Myocyte (in vitro differentiated cells): ENCODE data around the gene HNMT. TPM values are rescaled to one million over a fixed set of nuclear protein-coding genes. Genes with fewer than 3 reads are reported as not detected.
A peak's percentile ranks its signal among the peaks of the same experiment; 100 is the strongest.

Experiments used
- DNase-seq: peaks from one replicate; pipeline ENCODE4 v3.0.0-alpha.2; 2012; ENCODE audit warnings: low read depth
- total RNA-seq: library from RNA; depleted of rRNA; stranded (reverse); fragments of >200 nt; gene quantifications from 2 replicates; pipeline ENCODE4 v1.2.3, GENCODE V29; 2014

Gene HNMT
- total RNA-seq, 1 donor from 2014 or later = 43.8 TPM

DNA sequence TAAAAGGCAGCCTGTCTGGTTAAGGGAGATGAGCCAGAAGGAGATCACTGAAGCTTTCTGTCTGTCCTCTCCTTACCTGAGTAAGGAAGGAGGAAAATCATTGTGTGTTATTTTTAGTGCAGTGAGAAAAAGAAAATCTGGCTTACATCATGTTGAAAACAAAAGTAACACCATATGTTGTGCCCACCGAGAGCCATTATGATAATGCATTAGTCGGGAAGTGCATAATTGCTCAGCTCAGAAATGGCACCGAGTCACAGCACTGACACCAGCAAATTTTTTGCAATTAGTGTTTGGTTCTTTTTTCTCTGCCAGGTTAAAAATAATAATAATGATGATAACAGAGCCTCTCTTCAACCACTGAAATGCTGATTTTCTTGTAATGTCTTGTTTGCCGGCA lies 46.6 kb downstream of the HNMT start:
- no peak for DNase-seq

DNA sequence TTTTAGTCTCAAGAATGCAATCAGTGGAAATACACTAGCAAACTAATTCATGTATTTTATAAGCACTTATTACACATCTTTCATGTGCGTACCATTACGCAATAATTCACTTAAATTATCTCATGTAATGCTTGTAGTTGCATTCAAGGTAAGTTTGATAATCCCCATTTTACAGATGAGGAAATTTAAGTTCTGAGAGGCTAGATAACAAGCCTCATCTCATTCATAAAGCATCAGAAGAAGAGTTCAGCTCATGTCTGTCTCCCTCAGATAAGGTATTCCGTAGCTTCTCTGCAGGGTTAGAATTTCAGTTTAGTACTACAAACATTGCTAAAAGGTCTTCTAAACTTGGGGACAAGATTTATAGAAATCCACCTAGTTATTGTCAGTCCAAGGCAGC lies 47.8 kb downstream of the HNMT start:
- no peak for DNase-seq

DNA sequence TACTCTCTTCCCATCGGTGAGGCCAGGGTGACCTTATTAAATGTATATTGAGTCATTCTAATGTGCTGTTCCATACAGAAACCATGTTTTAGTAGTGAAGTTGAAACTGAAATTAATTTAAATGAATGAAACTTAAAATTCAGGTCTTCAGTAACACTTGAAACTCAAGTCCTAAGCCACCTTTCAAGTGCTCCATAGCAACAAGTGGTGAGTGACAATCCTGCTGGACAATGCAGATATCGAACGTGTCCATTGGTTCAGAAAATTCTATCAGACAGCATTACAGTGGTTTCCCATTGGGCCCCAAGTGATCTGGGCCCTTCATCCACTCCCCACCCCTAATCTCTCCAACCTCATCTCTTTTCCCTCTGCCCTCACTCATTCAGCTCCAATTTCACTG lies 48.7 kb downstream of the HNMT start:
- DNase-seq = no peak

DNA sequence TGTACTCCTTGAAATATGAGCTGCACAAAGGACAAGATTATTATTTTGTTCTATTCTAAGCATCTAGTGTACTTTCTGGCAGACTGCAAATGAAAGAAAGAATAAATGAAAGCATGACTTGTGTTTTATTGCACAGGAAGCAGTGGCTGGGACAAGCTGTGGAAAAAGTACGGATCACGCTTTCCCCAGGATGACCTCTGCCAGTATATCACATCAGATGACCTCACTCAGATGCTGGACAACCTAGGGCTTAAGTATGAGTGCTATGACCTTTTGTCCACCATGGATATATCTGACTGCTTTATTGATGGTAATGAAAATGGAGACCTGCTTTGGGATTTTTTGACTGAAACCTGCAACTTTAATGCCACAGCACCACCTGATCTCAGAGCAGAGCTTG lies 49.4 kb downstream of the HNMT start:
- no peak for DNase-seq

DNA sequence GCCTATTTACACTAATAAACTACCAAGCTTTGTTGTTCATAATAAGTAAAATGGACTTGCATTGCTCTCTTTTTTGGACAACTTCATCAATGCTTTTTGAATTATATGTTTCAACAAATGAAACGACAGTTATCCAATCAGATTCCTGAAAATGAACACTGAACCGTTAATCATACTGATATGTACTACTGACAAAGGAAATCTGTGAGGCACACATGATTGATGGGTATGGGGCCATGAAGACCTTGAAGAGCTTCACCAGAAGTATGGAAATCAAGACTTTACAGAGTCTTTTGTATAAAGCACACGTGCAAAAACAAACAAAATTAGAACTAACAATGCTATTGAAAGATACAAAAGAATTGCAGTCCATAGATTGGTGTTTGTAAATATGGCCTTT lies 51.2 kb downstream of the HNMT start:
- DNase-seq = no peak

DNA sequence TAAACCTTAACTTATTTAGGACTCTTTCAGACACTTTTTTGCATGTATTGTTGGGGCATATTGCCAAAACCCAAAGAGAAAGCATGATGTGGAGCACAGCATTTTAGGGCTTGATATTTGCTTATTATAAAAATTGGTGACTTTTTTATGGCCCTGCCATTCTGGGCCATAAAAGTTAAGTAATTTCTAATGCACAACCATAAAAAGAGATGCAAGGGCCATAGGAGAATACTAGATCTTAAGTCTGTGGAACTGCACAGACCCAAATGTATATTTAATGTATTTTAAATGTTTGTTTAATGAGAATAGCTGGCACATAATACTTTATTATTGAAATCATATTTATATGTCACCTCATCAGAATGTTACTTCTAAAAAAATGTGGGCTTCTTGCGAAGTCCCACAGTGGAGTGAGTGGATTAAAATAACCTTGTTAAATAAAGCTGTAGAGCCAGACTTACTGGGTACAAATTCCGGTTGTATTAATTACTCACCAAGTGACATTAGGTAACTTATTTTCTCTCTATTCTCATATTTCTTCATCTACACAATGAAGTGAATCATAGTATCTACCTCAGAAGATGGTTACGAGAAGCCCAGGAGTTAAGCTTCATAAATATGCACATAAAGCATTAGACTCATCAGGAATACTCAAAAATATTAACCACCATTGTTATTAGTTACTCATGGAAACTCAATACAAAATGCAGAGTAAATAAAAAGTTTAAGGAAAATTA lies 52.2 kb downstream of the HNMT start:
- DNase-seq = no peak

DNA sequence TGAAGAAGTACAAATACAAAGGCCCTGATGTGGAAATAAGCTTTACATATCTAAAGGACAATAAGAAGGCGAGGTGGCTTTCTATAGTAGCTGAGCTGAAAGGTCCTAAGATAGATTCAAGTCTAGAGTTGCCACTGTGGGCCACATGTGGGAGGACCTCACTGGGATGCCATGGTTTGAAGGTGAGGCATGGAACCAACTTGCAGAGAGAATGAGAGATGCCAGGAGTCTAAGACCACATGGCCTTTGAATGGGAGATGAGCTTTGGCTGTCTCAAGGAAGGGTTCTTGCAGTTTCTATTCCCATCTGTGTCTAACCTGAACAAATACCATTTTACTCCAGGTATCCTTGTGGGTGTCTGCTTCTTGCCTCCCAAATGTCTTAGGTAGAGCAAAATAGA lies 53.6 kb downstream of the HNMT start:
- no peak for DNase-seq

DNA sequence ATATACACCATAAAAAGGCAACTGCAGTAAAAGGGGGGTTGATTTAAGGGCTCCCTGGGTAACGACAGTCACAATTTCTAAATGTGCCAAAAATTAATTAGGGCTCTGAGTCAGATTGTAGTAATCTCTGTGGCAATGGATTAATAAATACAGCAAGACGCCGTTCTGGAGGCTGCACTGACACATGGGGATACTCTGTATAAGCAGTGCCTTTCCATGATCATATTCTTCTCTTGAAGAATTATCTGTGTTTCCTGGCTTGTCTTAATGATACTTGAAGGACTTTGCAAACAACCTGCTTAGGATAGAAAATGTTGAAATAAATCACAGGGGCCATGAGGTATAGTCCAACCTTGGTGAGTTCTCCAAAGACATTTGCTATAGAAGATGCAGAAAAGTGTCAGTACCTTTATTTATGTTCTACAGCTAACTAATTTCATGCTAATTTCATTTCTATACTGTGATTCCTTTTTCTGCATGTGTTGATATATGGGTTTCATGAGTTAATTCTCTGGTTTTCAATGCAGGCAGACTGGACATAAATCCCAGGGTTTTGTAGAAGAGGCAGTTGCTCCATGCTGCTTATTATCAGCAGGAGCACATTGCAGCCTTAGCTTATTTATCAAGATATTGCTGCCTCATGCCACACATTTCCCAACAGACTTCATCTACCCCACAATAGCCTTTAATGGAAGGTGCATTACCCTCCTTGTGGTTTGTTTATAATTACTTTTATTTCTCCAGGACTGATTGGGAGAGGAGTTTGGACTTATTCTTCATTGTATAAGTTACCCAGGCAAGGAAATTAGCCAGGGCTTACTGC lies 54.8 kb downstream of the HNMT start:
- no peak for DNase-seq

DNA sequence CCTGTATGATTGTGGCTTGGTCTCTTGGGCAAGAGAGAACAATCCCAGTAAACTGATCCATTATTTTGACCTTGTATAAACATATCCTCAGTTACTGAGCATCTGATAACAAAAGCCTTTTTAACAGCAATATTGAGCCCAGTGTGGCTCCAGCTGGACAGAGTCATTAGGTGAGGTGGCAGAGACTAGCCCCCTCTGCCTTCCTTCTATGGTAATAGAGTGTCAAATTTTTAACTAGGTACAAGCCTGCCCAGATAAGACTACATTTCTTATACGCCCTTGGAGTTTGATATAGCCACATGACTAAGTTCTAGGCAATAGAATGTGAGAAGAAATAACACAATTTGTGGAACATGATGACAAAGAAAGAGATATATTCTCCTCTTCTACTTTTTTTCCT lies 56.2 kb downstream of the HNMT start:
- DNase-seq = no peak

DNA sequence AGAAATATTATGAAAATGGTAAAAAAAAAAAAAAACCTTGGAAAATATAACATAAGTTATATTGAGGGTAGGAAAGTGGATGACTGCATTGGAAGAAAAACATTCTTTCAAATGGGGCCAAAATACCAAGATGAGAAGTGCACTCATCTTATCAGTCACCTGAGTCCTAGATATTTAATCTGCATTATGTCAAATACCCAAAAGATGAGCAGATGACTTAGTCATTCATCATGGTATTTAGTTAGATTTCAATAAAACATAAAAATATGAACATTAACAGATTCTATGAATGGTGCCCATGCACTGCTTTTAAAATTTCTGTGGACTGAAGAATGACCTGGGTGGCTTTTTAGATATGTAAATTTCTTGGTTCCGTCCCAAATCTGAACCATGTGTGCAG lies 56.9 kb downstream of the HNMT start:
- DNase-seq = no peak

DNA sequence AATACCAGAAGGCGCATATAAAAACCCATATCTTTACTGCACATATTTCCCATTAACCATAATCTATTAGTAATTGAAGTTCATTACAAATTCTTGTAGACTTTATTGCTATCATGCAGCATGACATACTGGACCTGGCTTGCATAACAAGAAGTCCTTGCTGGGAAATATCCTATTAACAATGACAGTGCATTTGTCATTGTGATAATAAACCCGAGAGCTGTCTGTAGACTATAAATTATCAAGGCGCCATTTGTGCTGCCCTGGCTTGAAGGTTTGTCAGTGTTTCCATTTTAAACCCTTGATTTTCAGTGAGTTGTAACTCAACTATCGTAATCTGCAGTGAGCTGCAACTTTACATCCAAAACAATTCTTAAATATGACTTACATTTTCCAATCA lies 59.0 kb downstream of the HNMT start:
- DNase-seq = no peak

DNA sequence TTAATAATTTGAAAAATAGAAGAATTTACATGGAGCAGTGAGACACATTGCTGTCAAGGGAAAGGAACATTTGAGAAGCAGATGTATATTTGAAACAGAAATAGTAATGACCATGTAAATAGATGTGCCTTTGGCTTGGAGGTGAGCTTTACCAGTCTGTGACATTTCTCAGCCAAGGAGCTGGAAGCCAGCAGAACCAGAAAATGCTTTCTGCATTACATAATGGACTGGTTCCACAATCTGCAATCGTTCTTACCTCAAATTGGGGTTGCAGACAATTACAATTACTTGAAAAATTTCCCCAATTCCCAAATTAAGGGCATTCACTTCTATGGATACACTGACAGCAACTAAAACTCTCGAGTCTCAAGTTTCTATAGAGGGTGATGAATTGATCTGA lies 59.7 kb downstream of the HNMT start:
- DNase-seq = no peak

DNA sequence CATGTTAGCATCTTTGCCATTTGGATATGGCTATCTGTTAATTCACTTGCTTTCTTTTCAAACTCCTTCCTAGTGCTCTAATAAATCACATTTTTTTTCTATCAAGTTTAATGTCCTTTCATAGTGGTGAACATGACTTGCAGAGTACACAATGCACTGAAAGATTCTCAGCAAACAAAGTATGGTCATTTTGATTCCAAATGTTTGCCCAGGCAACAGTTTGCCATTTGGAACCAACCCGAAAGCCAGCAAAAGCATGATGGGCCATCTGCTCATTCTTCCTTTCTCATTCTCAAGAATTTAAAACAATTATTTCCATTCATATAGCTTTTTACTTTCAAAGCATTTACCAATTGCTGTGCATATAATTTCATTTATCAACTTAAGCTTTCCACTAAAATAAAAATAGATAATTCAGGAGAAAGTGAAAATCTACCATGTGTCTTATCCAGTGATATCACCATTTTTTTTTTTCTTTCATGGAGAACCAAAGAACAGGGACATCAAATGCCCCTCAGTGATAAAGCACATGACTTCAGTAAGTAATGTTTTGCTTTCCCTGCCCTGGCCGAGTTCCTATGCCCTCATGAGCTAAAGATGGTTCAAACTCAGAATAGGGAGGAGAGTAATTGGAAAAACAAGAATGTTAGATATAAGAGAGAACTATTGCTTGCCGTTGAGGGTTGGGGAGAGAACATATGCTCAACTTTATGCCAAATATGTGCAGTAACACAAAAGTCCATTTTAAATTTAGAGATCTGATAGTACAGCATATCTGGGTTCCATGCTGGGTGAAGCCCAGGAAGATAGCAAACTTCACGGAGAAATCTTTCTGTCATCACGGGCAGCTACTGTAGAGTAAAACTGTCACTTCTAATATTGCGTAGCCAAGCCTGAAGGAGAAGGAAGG lies 62.1 kb downstream of the HNMT start:
- DNase-seq = no peak

DNA sequence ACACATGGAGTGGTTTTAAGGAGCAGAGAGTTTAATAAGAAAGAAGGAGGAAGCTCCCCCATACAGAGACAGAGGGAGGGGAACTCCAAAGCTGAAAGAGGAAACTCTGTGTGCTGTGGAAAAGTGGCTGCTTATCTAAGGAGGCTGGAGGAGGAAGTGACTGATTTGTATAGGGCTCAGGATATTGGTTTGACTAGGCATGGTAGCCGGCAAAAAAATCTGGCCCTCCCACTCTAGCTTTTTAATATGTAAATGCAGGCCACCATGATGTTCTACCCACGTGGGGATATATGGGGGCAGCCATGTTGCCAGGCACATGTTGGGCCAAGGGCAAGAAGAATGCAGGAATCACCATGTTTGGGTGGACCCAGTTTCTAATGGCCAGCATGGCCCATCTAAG lies 64.3 kb downstream of the HNMT start:
- no peak for DNase-seq

DNA sequence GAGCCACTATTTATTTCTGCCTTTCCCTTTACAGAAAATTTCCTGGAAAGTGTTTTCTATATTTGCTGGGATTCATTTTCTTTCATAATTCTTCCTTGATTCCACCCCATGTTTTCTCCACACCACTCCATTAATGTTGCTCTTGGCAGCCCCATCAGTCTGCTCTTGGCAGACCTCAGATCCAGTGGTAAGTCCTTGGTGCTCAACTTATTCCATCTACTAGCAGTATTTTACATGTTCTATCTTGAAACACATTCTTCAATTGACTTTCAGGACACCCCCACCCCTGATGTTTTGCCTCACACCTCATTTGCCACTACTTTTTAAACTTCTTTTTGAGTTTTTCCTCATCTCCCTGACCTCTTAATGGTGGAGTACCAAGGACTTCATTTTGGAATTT lies 65.0 kb downstream of the HNMT start:
- DNase-seq = peak; percentile 13

DNA sequence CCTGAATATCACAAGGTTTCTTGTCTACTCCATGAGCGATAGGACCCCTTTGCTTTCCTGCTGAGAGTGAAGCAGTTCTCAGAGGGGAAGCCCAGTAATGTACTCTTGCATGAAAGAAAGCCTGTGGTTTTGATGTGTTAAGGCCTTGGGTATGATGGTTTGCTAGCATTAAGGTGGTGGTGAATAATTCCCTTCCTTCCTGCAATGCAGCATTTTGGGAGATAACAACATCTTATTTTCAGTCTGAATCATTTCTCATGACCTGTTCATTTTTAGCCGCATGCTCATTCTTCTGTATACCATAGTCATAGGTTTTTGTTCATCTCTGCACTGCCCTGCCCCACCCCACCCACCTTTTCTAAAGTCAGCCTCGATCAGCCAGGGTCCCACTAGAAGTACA lies 66.2 kb downstream of the HNMT start:
- no peak for DNase-seq

DNA sequence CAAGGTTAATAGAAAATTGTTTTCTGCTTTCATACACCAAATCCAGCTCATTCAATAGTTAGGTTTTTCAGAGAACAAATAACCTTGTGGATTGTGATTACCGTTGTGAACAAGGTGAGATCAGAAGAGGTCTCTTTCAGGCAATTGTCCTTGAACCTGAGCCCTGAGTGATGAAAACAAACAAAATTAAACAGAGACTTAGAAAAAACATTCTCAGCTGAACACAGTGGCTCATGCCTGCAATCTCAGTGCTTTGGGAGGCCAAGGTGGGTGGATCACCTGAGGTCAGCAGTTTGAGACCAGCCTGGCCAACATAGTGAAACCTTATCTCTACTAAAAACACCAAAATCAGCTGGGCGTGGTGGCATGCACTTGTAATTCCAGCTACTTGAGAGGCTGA lies 68.1 kb downstream of the HNMT start:
- no peak for DNase-seq

DNA sequence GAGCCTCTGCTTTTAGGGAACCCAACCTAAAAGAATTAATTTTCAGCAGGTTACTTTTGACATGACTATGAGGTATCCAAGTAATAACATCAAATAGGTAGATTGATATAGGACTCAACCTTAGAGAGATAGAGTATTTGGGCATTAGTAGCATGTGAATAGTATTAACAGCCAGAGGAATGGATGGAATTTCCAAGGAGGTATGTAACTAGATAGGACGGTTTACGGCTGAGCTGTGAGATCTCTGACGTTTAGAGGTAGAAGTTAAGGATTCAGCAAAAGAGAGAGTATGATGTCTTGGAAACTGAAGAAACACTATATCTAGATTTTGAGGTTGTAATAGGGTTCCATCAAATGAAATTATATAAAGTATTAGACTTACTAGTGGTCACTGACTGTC lies 70.3 kb downstream of the HNMT start:
- DNase-seq = no peak

DNA sequence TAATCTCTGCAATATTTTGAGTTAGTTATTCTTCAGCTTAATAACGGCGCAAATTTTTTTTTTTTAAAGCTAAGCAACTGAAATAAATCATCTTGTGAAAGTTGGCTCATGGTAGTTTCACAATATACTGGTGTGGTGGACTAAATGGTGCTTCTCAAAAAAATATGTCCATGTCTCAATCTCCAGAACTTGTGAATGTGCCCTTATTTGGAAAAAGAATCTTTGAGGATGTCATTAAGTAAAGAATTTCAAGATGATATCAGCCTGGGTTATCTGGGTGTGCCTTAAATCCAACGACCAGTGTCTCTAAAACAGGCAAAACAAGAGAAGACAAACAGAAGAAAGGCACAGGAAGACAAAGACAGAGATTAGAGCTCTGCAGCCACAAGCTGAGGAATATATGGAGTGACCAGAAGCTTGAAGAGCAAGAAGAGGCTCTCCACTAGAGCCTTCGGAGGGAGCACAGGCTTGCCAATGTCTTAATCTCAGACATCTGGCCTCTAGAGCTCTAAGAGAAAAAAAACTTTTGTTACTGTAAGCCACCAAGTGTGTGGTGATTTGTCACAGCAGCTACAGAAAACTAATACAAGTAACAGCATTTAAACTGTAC lies 71.4 kb downstream of the HNMT start:
- DNase-seq = peak; percentile 17

DNA sequence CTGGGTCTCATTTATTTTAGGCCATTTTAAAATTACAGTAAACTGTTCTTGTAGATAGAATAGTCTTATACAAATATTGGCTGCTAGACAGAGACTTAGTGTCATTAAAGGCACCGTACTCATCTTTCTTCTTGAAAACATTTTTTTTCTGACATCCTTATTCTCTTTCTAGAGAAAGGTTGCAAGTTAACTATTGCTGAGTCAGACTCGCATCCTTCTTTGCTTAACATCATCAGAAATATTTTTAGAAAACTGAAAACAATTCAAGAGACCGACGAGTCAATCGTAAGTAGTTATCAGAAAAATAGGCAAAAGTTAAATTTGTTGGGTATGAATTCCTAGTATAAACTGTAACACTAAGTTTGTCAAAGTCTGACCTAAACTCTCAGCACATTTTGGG lies 72.2 kb downstream of the HNMT start:
- no peak for DNase-seq

DNA sequence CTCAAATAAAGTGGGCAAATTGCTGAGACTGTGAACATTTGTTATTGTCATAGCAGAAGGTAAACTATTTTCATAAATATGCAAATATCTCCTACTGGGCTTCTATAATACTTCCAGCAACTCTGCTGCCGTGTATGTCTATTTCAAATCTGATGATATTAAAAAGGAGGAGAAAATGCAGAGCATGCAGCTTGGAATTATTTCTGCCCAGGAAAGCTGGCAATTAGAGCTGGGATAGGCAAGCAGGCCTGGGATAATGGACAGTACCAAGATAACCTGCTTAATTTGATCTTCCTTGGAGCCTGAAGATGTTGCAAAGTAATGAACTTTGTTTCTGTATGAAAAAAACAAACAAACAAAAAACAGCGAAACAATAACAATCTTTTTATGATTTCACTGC lies 72.8 kb downstream of the HNMT start:
- DNase-seq = no peak

DNA sequence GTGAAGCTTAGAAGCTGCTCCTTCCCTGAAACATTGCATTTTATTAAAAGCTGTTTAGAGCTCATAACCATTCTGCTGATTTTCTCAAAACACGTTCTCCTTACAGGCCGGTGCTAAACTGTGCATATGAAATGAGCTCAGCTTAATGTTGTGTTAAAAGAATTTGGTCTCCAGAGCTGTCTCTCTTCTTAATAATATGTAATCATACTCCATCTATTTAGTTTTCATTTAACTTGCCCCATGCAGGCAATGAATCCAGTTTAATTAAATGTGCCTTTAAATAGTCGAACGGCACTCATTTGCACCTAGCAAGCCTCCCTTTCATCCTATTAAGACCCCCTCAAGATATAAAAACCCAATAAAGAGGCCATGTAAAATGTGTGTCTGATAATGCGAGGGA lies 76.3 kb downstream of the HNMT start:
- DNase-seq = no peak
